SK-N-DZ (cell line): ENCODE results near the gene NCK2.

ENCODE experiments used
- DNase-seq: peaks from one replicate; pipeline ENCODE4 v3.0.0-alpha.2; 2015; ENCODE audit warnings: low spot score

The NCK2 gene

DNA sequence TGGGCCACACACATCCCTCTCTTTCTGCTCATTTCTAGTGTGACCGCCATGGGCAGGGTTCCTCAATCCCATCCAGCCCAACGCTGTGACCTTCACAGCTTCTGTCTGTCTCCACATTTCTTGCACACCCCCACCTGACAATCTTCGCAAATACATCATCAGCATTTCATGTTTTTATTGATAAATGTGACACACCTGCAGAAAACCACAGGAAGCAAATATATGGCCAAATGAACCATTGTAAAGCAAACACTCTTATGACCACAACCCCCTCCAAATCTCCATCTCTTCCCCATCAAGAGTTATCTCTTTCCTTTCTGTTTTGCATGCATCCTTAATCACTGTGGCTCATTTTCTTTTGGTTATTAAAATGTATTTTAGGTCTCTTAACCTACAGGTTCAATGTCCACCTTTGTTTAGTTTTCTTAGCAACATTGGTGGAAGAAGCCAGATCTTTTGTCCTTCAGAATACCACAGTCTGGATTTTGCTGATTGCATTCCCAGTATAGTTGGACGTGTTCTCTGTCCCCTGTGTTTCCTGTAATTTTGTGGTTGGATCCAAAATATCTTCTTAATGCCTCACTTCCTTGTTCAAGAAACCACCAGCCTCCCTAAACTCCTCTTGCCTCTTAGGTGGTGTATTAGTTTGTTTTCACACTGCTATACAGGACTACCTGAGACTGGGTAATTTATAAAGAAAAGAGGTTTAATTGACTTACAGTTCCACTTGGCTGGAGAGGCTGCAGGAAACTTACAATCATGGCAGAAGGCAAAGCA, 9.8 kb upstream of the NCK2 start:
- no peak for DNase-seq

DNA sequence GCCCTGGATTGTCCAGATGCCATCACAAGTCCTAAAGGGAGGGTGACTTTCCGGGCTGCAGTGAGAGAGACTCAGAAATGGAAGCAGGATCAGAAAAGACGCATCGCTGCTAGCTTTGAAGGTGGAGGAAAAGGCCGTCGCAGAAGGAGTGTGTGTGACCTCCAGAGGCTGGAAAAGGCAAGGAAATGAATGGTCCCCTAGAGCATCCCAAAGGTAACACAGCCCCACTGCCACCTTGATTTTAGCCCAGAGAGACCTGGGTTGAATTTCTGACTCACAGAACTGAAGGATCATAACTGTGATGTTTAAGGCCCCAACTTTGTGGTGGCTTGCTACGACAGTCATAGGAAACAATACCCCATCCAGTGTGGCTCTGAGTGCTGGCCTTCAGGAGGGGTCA, 8.6 kb upstream of the NCK2 start:
- DNase-seq, result no peak

DNA sequence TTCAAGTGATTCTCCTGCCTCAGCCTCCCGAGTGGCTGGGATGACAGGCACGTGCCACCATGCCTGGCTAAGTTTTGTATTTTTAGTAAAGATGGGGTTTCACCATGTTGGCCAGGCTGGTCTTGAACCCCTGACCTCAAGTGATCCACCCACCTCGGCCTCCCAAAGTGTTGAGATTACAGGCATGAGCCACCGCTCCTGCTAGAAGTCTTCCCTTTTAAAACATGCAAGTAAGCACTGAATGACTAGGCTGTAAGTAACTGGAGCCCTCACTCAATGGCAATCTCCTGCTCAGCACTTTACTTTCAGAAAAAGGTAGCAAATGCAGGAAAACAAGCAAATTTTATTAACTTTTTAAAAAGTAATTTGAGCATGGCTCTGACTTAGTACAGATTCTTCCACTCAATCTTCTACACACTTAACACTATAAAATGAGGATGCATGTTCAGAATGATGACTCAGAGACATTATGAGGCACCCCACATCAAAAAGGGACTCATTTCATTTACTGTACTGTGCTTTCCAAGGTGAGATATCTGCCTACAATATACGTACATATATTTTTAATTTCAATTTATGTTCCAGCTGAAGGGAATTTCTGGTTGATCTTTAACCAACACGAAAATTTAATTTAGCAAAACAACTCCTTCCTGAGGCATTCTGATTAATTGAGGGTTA, 6.6 kb upstream of the NCK2 start:
- DNase-seq, result no peak

DNA sequence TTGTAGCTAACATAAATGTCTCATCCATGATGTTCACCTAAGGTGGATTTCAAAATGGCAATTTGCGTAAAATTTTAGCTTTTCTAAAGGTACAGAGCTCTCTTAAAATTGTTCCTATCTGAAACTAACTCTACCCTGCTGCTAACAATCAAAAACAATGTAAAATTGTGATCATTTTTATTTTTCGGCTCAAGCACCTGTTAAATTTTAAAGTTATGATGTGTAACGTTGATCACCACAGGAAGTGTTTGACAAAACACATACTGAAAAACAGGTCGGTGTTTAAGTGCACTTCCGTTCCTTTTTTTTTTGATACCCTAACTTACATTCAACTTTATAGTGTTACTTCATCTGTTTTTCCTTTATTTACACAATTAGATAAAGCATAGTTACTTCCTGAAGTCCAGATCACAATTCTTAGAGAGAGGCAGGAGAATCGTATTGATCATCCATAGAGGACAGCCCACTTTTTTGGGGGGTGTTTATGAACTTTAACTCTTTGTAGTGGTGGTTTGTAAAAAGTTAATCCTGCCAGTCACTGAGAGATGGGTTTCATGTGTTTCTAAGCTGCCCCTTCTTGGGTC, 6.0 kb upstream of the NCK2 start:
- DNase-seq, result no peak

DNA sequence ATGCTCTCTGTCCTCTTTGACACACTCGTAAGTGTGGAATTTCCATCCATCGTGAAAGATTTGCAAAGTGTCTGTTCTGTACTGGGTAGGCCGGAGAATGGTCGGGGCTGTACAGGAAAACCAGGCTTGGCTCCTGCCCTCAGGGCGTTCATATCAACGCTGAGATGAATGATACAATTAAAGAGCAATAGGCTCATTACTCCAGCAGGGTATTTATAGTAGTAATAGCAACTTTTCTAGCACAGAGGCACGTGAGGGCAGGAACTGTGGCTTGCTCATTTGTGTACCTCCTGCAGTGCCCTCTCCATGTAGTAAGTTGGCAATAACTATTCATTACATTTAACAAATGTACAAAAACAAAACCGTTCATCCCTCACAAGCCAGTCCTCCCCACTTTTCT, 5.3 kb upstream of the NCK2 start:
- DNase-seq, result no peak

DNA sequence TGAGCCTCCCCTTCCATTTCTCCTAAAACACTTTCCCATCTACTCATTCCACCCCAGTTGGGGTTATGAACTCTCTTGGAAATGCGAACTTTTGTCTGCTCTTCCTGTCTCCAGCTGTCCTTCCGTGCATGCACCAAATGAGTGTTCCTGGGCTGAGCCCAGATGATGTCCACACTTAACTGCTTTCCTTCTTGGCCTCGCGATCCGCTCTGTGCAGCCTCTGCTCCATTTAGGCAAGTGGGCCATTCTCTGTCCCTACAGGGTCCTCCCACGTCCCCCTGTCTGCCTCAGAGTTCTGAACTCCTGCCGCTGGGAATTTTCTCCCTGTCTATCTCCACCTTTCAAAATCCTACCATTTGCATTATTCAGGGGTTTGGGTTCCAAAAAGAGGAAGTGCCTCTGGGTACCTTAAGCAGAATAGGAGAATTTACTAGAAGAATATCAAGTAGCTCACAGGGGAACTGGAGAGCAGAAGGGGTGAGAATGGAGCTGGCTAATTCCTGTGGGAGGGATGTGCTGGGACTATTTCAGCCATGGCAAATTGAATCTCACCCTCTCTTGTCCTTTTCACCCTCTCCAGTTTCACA, 4.7 kb upstream of the NCK2 start:
- no peak for DNase-seq

DNA sequence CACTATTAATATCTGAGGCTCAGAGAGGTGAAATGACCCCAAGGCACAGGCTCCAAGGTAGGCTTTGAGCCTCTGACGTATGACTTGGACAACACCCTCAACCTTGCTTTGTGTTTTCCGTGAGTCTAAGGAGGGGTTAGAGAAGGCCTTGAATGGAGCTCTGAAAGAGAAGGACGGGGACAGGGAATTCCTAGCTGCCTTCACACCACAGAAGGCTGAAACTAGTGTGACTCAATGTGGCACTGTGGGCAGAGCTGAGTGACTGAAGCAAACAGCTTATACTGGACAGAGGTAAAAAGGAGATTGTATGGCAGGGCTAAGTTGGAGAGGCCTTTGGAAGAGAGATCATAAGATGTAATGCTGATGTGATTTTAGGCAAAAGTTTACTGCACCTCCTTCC, 3.5 kb upstream of the NCK2 start:
- DNase-seq, result no peak

DNA sequence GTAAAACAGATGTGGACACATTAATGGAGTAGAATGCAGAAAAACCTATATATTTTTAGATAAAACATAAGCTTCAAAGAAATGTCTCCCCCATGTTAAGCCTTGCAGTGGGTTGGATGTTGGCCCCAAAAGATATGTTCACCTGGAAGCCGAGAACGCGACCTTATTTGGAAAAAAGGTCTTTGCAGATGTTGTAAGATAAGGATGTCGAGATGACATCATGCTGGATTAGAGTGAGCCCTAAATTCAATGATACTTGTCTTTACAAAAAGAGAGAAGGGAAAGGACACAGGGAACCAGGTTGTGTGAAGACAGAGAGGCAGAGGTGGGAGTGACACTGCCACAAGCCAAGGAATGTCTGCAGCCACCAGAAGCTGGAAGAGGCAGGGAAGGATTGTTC, 3.1 kb upstream of the NCK2 start:
- DNase-seq, result no peak

DNA sequence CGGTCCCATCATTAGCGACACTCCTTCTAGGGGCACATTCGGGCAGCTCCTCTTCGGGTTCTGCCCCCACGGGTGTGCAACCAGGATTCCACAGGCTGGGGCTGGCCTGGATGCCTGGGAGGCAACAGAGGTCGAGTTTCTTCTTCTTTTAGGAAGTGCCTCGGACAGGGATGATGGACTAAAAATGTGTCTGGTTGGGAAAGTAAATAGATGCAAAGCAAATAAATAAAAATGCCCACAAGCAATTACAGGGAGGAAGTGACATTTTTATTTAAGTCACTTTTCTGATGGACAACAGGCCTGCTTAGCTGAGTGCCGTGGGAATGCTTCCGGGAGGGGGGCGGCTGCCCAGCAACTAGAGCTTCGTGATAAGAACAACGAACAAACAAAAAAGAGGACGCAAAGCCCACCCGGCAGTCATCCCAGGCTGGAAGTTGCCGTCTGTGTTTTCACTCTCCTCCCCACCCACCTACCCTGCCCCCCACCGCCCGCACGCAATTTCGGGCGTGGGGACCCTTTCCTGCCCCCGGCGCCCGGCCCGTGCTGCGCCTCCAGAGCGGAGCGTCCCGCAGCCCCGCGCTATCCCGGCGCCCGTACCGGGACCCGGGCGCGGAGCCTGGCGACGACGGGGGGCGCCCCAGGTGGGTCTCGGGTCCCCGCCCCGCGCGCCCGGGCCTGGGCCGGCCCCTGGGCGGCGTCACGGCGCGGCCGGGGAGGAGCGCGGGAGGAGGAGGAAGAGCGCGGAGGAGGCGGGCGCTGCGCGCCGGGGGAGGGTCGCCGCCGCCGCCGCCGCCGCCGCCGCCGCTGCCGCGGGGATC, 412 bp upstream of the NCK2 start:
- DNase-seq, result peak; percentile 69

DNA sequence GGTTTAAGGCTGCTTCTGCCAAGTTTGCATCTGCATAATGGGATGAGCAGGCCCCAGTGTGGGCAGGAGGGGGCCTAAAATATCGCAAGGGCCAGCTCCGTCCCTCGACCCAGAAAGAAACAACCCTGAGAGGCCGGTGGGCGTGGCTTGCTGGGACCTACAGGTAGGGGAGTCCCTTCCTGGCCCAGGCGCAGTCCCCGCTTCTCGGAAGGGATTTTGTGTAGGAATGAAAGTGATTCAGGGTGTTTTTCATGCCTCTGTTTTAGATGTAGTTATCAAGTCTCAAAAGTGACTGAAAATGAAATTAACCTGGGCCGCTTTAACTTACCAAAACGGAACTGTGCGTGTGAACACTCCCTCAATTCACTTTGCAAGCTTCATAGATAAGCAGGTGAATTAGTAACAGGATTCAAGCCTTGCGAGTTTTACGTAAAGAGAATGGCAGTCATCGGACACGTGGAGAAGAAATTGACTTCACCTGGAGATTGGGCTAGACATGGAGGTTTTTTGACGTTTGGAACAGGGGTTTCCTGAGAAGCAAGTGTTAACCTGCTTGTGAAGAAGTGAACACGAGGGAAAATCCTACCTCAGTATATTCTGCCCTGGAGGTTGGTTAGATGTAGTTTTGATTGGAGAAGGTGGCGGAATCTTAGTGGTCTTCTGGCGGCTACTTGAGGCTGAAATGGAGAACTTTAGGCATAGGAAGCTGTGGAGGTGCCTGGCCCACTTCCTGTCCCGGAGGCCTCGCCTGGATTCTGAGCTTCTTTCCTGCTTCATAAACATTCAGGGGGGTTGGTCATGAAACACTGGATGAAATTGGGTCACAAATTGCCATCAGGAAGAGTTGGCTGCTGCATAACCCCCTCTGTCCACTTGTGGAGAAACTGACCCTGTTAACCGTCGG, 1.7 kb downstream of the NCK2 start:
- DNase-seq, result no peak

DNA sequence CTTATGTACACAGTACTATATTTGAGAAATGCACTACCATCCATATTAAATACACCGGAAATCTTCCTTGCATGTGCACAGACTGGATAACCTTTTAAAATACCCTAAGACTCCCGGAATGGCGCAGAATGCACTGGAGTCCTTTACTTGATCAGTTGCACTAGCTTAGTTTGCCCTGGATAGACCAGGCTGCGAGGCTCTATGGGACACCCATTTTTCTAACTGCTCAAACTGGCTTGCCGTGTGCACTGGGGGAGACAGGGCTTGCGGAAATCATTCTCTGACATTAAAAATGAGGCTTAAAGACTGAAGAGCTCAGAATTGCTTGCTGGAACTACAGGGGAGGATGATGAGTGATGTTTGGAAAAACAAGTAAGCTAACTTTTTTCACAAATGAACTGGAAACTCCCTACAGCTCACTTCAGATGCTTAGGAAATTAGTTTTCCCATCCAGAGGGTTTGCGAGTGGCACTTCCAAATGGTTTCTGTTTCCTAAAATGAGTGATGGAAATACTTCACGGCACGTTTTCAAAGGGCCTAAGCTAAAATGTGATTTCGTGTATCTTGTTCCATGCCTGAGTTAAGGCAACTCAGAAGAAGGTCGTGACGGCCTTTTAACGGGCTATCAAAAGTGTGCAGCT, 2.7 kb downstream of the NCK2 start:
- DNase-seq, result no peak

DNA sequence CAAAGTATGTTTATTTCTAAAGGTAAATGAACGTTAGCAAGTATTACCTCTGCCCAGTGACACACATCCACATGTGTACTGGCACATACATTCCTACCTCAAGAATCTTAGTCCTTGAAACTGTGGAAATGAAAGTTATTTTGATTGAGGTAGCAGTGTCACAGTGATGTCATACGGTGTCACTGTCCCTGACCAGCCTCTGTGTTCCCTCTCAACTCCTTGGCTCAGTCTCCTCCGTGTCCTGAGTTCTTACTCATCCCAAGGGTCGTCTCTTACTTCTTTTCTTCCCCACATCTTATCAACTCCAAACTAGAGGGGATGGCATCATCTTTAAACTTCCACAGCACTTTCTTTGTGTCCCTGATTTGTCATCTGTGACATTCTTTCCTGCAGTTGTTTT, 3.3 kb downstream of the NCK2 start:
- no peak for DNase-seq

DNA sequence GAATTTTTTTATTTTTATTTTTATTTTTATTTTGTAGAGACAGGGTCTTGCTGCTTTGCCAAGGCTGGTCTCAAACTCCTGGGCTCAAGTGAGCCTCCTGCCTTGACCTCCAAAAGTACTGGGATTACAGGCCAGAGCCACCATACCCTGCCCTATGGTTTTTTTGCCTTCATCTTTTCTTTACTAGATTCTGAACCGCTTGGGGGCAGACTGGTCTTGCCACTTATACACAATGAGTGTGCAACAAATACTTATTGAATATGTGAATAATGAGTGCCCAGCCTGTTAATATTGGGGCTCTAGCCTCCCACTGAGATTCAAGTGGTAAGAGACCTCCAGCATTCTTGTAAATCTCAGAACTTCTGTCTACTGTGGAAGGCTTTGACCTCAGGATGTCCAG, 3.9 kb downstream of the NCK2 start:
- DNase-seq, result no peak

DNA sequence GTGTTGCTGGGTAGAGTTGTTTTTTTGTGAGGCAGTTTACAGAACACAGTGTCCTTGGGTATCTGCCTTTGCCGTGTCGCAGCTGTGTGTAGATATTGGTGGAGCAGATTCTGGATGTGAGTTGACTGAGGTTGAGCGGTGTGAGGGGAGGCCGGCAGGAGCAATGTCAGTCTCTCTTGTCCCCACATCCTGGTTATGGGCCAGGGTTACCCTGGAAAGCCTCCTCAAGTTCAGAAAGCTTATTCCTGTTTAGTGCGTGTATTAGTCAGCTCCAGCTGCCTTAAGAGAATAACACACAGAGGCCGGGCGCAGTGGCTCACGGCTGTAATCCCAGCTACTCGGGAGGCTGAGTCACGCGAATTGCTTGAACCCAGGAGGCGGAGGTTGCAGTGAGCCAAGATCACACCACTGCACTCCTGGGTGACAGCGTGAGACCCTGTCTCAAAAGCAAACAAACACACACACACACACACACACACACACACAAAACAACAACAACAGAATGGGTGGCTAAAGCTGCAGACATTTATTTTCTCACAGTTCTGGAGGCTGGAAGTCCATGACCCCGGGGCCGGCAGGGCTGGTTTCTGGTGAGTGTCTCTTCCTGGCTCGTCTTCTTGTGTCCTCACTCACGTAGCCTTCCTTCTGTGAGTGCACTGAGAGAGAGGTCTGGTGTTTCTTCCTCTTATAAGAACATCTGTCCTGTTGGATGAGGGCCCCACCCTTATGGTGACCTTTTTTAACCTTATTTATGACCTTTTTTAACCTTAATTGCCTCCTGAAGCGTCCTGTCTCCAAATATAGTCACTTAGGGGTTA, 5.1 kb downstream of the NCK2 start:
- DNase-seq, result no peak

DNA sequence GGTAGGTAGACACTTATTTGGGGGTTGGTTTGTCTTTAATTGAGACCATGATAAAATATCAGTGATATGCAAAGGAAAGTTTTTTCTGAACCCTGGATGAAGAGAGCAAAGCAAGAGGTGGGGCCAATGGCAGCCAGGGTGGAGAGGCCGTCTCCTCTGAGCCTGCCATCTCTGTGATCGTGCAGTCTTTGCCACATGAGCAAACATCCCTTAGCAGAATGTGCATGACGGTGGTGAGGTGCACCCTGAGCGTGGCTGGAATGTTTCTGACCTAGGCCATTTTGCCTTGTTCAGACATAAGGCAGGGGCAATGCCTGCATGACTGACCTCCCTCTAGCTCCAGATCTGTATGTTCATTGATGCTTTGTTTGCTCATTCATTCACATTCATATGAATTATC, 6.0 kb downstream of the NCK2 start:
- no peak for DNase-seq

DNA sequence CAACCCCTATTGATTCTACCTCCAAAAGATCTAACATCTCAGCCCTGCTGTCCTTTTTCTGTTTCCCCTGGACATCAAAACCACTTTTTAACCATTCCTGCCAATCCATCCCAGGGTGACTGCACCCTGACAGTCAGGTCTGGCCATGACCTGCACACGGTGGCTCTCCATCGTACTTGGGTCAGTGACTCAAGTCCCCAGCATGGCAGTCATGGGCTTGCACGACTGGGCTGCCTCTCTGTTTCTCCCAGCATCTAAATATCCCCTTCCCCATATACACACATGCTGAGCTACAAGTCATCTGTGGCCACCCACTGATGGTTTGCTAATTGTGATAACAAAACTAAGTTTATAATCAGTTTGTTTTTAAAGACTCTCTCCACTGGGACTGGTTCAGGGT, 6.6 kb downstream of the NCK2 start:
- DNase-seq, result no peak

DNA sequence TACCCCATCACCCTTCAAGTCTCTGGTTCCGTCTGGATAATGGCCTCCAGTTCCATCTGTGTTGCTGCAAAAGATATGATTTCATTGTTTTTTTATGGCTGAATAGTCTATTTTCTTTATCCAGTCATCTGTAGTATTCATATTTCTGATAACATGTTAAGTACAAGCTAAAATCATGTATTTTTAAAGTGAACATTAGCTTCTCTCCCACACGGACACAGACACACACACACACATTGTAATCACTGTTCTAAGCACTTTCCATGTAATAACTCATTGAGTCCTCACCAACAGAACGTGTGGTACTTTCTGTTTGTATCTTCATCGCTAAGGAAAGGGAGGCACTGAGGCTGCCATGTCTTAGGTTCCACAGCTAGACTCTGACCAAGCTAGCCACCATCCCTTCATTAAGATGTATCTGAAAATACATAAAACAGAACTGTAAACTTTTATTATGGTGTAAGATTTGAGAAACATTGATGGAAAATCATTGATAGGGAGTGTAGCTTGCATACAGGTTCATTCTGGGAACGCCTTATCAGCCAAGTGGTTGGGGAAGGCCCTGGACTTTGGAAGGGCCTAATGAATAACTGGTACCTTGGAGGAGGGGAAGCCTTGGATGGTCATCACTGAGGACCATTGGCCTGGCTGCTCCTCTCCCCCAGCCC, 8.1 kb downstream of the NCK2 start:
- DNase-seq, result no peak

DNA sequence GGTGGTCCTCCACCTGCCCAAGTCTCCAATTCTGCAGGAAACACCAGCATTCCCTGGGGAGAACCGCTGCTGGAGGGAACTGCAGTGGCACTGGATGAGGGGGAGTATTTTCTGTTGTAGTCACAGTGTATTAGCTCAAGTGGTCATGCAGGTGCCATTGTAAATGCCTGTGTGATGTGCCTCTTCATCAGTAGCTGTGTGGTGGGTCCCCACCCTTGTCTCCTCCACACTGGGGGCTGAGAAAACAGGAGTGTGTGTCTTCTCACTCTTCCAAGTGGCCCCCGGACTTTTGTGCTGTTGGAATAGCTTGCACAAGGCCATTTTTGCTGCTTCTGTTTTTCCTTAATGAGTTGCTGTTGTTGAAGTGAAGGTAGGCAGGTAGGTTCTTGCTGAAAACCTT, 8.7 kb downstream of the NCK2 start:
- no peak for DNase-seq

DNA sequence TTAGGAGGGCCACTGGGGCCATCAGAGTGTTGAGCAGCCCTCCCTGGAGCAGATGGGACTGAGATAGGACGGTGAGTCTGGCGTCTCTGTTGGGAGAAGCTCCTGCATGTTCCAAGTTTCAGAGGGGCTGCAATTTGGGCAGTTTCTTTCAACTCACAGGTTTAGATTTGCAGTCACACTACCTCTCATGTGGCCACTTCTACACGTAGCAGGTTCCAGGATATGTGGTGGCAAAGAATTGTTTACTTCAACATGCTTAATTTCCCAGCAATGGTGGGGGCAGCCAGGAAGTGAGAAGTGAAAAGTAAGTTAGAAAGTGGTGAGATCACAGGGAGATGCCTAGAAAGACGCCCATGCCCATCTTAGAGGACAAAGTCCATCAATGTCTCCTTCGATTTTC, 9.3 kb downstream of the NCK2 start:
- no peak for DNase-seq
